Raji (cell line): ENCODE measurements around the gene POU1F1.

ENCODE experiments used
- POLR2A ChIP-seq: IDR thresholded peaks from 2 replicates; pipeline ENCODE4 v1.6.1; 2011; ENCODE audit warnings: low read depth, low read length, control low read depth; ENCODE audit not compliant: insufficient read depth

The POU1F1 gene

DNA sequence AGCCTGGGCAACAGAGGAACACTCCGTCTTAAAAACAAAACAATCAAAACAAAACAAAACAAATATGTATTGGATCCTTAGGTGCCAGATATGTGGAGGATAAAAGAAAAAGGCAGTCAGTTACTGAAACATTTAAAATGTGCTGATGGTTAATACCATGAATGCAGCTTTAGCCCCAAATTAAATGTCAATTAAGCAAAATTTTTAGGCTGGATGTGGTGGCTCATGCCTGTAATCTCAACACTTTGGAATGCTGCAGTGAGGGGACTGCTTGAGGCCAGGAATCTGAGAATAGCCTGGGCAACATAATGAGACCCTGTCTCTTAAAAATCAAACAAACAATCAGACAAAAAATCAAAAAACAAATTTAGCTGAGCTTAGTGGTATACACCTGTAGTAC is 57.8 kb downstream of the POU1F1 start:
- TF ChIP-seq POLR2A: no peak
